SIG-M5 treated with dmso at 0.1 percent for 504 hours (cell line): Measurements from ENCODE around the gene APPL1.
"Not testable (repeated sequence)": the region's sequence is repeated elsewhere in the genome, so short reads cannot be mapped to it uniquely, and the experiment has no call there.

ENCODE experiments used
- DNase-seq: peaks from one replicate; lab custom pipeline; 2025; ENCODE audit not compliant: unreplicated experiment; lab: John Stamatoyannopoulos, UW

The APPL1 gene

GRCh38 chr3:57268416-57268815, 40.9 kb downstream of the APPL1 start:
- DNase-seq: no peak

- no peak for DNase-seq
These were observed 47.3 kb downstream of the APPL1 start for GRCh38 chr3:57274845-57275244.

GRCh38 chr3:57275393-57275792, 47.9 kb downstream of the APPL1 start:
- DNase-seq: no peak

GRCh38 chr3:57278237-57278636, 50.7 kb downstream of the APPL1 start:
- DNase-seq: no peak

GRCh38 chr3:57279685-57280084, 52.2 kb downstream of the APPL1 start:
- no peak for DNase-seq

GRCh38 chr3:57281715-57282114, 54.2 kb downstream of the APPL1 start:
- no peak for DNase-seq

GRCh38 chr3:57283334-57283733, 55.8 kb downstream of the APPL1 start:
- DNase-seq: no peak

GRCh38 chr3:57287205-57287604, 59.7 kb downstream of the APPL1 start:
- no peak for DNase-seq

- DNase-seq: no peak
These were observed 60.9 kb downstream of the APPL1 start for GRCh38 chr3:57288403-57288802.

- no peak for DNase-seq
These were observed 64.8 kb downstream of the APPL1 start, which contains the start of gene ASB14 for GRCh38 chr3:57292159-57292896. Gene ASB14, minus strand, starts transcription at chr3:57292685. Its CDS starts 652 bp downstream, at chr3:57292033.

GRCh38 chr3:57292897-57293526, 65.5 kb downstream of the APPL1 start:
- DNase-seq: no peak

GRCh38 chr3:57298041-57298440, 70.5 kb downstream of the APPL1 start:
- no peak for DNase-seq

- not testable (repeated sequence) for DNase-seq
These were observed 76.0 kb downstream of the APPL1 start for GRCh38 chr3:57303520-57303919.

- no peak for DNase-seq
These were observed 82.3 kb downstream of the APPL1 start for GRCh38 chr3:57309769-57310360.

GRCh38 chr3:57314204-57314603, 86.7 kb downstream of the APPL1 start:
- DNase-seq: no peak
